Endothelial cell of umbilical vein (primary cell): ENCODE results near the gene MYOF. TPM values are rescaled to one million over a fixed set of nuclear protein-coding genes. Genes with fewer than 3 reads are reported as not detected.

ENCODE experiments used
- BruUV-seq: library from RNA; stranded (reverse); fragments of 400-500 nt; replicated peaks from 2 replicates; lab custom pipeline; 2021; lab: Mats Ljungman, UMichigan
- CTCF ChIA-PET: fragments of 300-600, 350-600 bp; sonication (Branson Sonifier 250); formaldehyde crosslinking; loops from one replicate; lab custom pipeline; 2021; ENCODE audit warnings: antibody characterized with exemption, inconsistent platforms; lab: Charles Lee
- POLR2A ChIA-PET: fragments of 300-600, 350-600 bp; sonication (Branson Sonifier 250); formaldehyde crosslinking; loops from one replicate; lab custom pipeline; 2021; ENCODE audit warnings: antibody characterized with exemption, inconsistent platforms; lab: Charles Lee
- DNase-seq: peaks from one replicate; pipeline ENCODE4 v3.0.0-alpha.2; 2011; ENCODE audit warnings: low read depth, low spot score
- FAIRE-seq: peaks from 2 replicates; lab custom pipeline; 2011; peaks lifted over from hg19 to GRCh38; lab: Jason Lieb, UNC
- H2AFZ ChIP-seq: 2 replicates; pipeline ENCODE4 v1.6.0; 2012; ENCODE audit warnings: low read depth, low read length, control low read depth, inconsistent platforms
- H3K27ac ChIP-seq: 2 replicates; pipeline ENCODE4 v1.5.1; 2011; ENCODE audit warnings: low read depth, mild to moderate bottlenecking, control low read depth, low read length, moderate library complexity; ENCODE audit not compliant: insufficient read depth
- H3K27me3 ChIP-seq, 2 experiments: 2 replicates each; pipeline versions ENCODE4 v1.6.0 to v1.6.1; 2011; ENCODE audit warnings: low read length in 2 of 2, mixed read lengths in 1 of 2; ENCODE audit not compliant: control insufficient read depth in 2 of 2, insufficient read depth in 2 of 2
- H3K36me3 ChIP-seq, 2 experiments: 2 replicates in 1 of 2; 3 replicates in 1 of 2; pipeline ENCODE4 v1.5.1; 2011; ENCODE audit warnings: low read length in 2 of 2, mild to moderate bottlenecking in 1 of 2, moderate library complexity in 1 of 2; ENCODE audit not compliant: control insufficient read depth in 2 of 2, insufficient read depth in 2 of 2; ENCODE audit errors: extremely low read depth in 1 of 2
- H3K4me1 ChIP-seq: 3 replicates; pipeline ENCODE4 v1.5.1; 2011; ENCODE audit warnings: mild to moderate bottlenecking, low read length; ENCODE audit not compliant: control insufficient read depth, insufficient read depth; ENCODE audit errors: extremely low read depth
- H3K4me2 ChIP-seq: 2 replicates; pipeline ENCODE4 v1.6.1; 2011; ENCODE audit warnings: low read length, control low read depth, mixed read lengths; ENCODE audit not compliant: insufficient read depth
- H3K4me3 ChIP-seq, 3 experiments: fragments of 200-600 bp in 1 of 3; sonication (generic), shearing (Covaris generic) in 1 of 3; replicated peaks in 1 of 3; 2 replicates each; pipeline ENCODE4 v1.5.1; 2011 to 2016; ENCODE audit warnings: control low read depth in 3 of 3, low read length in 3 of 3, mild to moderate bottlenecking in 2 of 3, inconsistent platforms in 1 of 3, low read depth in 1 of 3, moderate library complexity in 1 of 3; ENCODE audit not compliant: insufficient read depth in 1 of 3
- H3K79me2 ChIP-seq: 2 replicates; pipeline ENCODE4 v1.6.0; 2012; ENCODE audit warnings: low read length, inconsistent platforms; ENCODE audit not compliant: control insufficient read depth, insufficient read depth
- H3K9ac ChIP-seq: replicated peaks from 2 replicates; pipeline ENCODE3; 2011; ENCODE audit warnings: low read length, control low read depth; ENCODE audit not compliant: insufficient read depth; ENCODE audit errors: extremely low read depth
- H3K9me1 ChIP-seq: replicated peaks from 3 replicates; pipeline ENCODE4 v1.6.0; 2011; ENCODE audit warnings: mild to moderate bottlenecking, low read length; ENCODE audit not compliant: control insufficient read depth, insufficient read depth; ENCODE audit errors: extremely low read depth
- H3K9me3 ChIP-seq: replicated peaks from 2 replicates; pipeline ENCODE4 v1.5.1; 2012; ENCODE audit warnings: low read length, inconsistent platforms; ENCODE audit not compliant: control insufficient read depth, insufficient read depth
- H4K20me1 ChIP-seq: replicated peaks from 2 replicates; pipeline ENCODE3; 2011; ENCODE audit warnings: mild to moderate bottlenecking, low read length; ENCODE audit not compliant: control insufficient read depth, insufficient read depth; ENCODE audit errors: extremely low read depth
- EZH2 ChIP-seq: IDR thresholded peaks from 2 replicates; pipeline ENCODE4 v1.6.1; 2012; ENCODE audit warnings: borderline replicate concordance, low read depth, mild to moderate bottlenecking, moderate library complexity, low read length, inconsistent platforms; ENCODE audit not compliant: severe bottlenecking
- FOS ChIP-seq: IDR thresholded peaks from 2 replicates; pipeline ENCODE4 v1.6.1; 2011; ENCODE audit warnings: mild to moderate bottlenecking, low read length, moderate library complexity, borderline replicate concordance; ENCODE audit not compliant: insufficient read depth
- GATA2 ChIP-seq: IDR thresholded peaks from 2 replicates; pipeline ENCODE4 v1.7.0; 2011; ENCODE audit warnings: low read depth, mild to moderate bottlenecking, moderate library complexity, mixed read lengths, low read length; ENCODE audit not compliant: insufficient read length, insufficient read depth
- JUN ChIP-seq: IDR thresholded peaks from 2 replicates; pipeline ENCODE4 v1.6.1; 2011; ENCODE audit warnings: borderline replicate concordance, low read depth; ENCODE audit not compliant: insufficient read length, insufficient read depth
- MAX ChIP-seq: IDR thresholded peaks from 2 replicates; pipeline ENCODE4 v1.6.1; 2011; ENCODE audit not compliant: insufficient read depth, insufficient read length
- MYC ChIP-seq: IDR thresholded peaks from one replicate; pipeline ENCODE4 v1.6.1; 2011; ENCODE audit warnings: mild to moderate bottlenecking, low read depth, low read length
- POLR2A ChIP-seq: IDR thresholded peaks from 2 replicates; pipeline ENCODE4 v1.6.1; 2012; ENCODE audit warnings: low read depth, mild to moderate bottlenecking, control low read depth, low read length
- POLR2AphosphoS5 ChIP-seq: IDR thresholded peaks from 2 replicates; pipeline ENCODE4 v1.6.1; 2012; ENCODE audit warnings: low read depth, mild to moderate bottlenecking, control low read depth, low read length, moderate library complexity; ENCODE audit not compliant: insufficient read depth
- dilution Hi-C: fragments of 300-500 bp; cut with MboI; formaldehyde crosslinking; loops from one replicate; pipeline ENCODE4 v1.15.0; 2019; ENCODE audit warnings: low sequenced_read_pairs; ENCODE audit not compliant: extremely low pct_ligation_motif_present
- intact Hi-C: fragments of 100-400 bp; cut with micrococcal nuclease; formaldehyde crosslinking; loops from one replicate; pipeline ENCODE4 v1.10.0; 2022
- polyA plus RNA-seq, 4 experiments: library from polyadenylated mRNA; depleted of rRNA in 3 of 4; stranded (reverse) in 3 of 4; unstranded in 1 of 4; fragments of >200 nt; gene quantifications; 2 replicates each; pipeline versions ENCODE4 v1.2.1 to v1.2.3, GENCODE V29; 2011 to 2012; ENCODE audit warnings: missing spikeins in 1 of 4
- total RNA-seq: library from RNA; stranded (reverse); gene quantifications from 2 replicates; pipeline ENCODE4 v1.2.3, GENCODE V29; 2021
- TF ChIP-seq, protein P1 (sequence below), 2 donors: IDR thresholded peaks; 1 replicate in 1 of 2; 2 replicates in 1 of 2; pipeline ENCODE4 v1.5.1; 2011; ENCODE audit warnings: low read length in 2 of 2, mild to moderate bottlenecking in 2 of 2, moderate library complexity in 2 of 2, control low read depth in 1 of 2, inconsistent platforms in 1 of 2, low read depth in 1 of 2; ENCODE audit not compliant: insufficient read depth in 1 of 2; ENCODE audit errors: extremely low read depth in 1 of 2

Gene MYOF
- total and polyA plus RNA-seq, 2 donors (not counting 3 experiments of a cell fraction or from before 2014, with no cell fraction given), result 98.4 to 379 TPM

GRCh38 chr10:93390306-93391090, 91.6 kb downstream of the MYOF start:
- no peaks in the 10 kb centered on the region for H3K27me3 ChIP-seq
- intact Hi-C loops (no loop called here), dilution Hi-C loops (no loop called here)
- no peaks in the 10 kb centered on the region for H4K20me1 ChIP-seq
- no peak overlapping the region for H3K4me3 ChIP-seq
- CTCF ChIA-PET, result interaction anchor here (0.5 to 2.9 kb wide), 4 partner anchors 11 to 1349 kb away, joined by 3 to 11 read pairs (median 5); no protein-coding TSS in a partner anchor
- H2AFZ ChIP-seq, result no peak overlapping the region
- POLR2A ChIA-PET, result interaction anchor here (0.8 kb wide), 1 partner anchor 14 kb away, joined by 4 read pairs; no protein-coding TSS in a partner anchor
- H3K4me1 ChIP-seq, result no peaks in the 10 kb centered on the region
- H3K9me1 ChIP-seq, result no peaks in the 10 kb centered on the region
- H3K36me3 ChIP-seq, result peaks cover 20 to 25% of the 10 kb centered on the region in 2 experiments
- TF ChIP-seq FOS, result no peak
- TF ChIP-seq GATA2, result no peak
- TF ChIP-seq MAX, result no peak
- TF ChIP-seq JUN, result no peak
- no peak for TF ChIP-seq MYC
- TF ChIP-seq POLR2AphosphoS5, result no peak
- no peak for TF ChIP-seq EZH2
- TF ChIP-seq, protein P1, sequence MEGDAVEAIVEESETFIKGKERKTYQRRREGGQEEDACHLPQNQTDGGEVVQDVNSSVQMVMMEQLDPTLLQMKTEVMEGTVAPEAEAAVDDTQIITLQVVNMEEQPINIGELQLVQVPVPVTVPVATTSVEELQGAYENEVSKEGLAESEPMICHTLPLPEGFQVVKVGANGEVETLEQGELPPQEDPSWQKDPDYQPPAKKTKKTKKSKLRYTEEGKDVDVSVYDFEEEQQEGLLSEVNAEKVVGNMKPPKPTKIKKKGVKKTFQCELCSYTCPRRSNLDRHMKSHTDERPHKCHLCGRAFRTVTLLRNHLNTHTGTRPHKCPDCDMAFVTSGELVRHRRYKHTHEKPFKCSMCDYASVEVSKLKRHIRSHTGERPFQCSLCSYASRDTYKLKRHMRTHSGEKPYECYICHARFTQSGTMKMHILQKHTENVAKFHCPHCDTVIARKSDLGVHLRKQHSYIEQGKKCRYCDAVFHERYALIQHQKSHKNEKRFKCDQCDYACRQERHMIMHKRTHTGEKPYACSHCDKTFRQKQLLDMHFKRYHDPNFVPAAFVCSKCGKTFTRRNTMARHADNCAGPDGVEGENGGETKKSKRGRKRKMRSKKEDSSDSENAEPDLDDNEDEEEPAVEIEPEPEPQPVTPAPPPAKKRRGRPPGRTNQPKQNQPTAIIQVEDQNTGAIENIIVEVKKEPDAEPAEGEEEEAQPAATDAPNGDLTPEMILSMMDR (IDR thresholded peaks at IDR 0.05; ENCODE audit: extremely low read depth in 1 of 2, insufficient read depth in 1 of 2, low read depth in 1 of 2, low read length in 2 of 2), result no peak
- TF ChIP-seq POLR2A, result no peak
- no peak overlapping the region for H3K4me2 ChIP-seq
- no peak overlapping the region for H3K27ac ChIP-seq
- FAIRE-seq (no peak), DNase-seq (no peak)
- no peaks in the 10 kb centered on the region for H3K9me3 ChIP-seq
- no peaks in the 10 kb centered on the region for H3K79me2 ChIP-seq
- BruUV-seq, result no TSS peak
- H3K9ac ChIP-seq, result no peak overlapping the region
